SU-DHL-6 (cell line): ENCODE data around the gene FBXW7.

ENCODE experiments used
- H2AFZ ChIP-seq: fragments of 200-600 bp; sonication (generic); 2 replicates; pipeline ENCODE4 v1.6.1; 2014; ENCODE audit warnings: low read depth, mild to moderate bottlenecking, moderate library complexity, mixed read lengths, antibody characterized with exemption, low read length; ENCODE audit not compliant: severe bottlenecking
- H3F3A ChIP-seq: fragments of 200-600 bp; shearing (Covaris generic); 2 replicates; pipeline ENCODE4 v1.6.0; 2016; ENCODE audit warnings: antibody characterized with exemption, mild to moderate bottlenecking; ENCODE audit not compliant: insufficient read depth
- H3K27ac ChIP-seq: fragments of 200-600 bp; sonication (generic); 2 replicates; pipeline ENCODE4 v1.5.1; 2016; ENCODE audit warnings: low read depth, mild to moderate bottlenecking, low read length, moderate library complexity, mixed read lengths
- H3K27me3 ChIP-seq: fragments of 200-600 bp; sonication (generic), shearing (Covaris generic); 2 replicates; pipeline ENCODE4 v1.6.0; 2014; ENCODE audit warnings: mild to moderate bottlenecking, low read length
- H3K36me3 ChIP-seq: fragments of 200-600 bp; sonication (generic); 2 replicates; pipeline ENCODE4 v1.6.1; 2014; ENCODE audit warnings: mild to moderate bottlenecking, low read length, mixed read lengths
- H3K4me2 ChIP-seq: fragments of 300-600, 200-600 bp; shearing (Covaris generic), sonication (generic); 2 replicates; pipeline ENCODE4 v1.6.0; 2014; ENCODE audit warnings: low read length, low read depth, mild to moderate bottlenecking; ENCODE audit not compliant: poor library complexity, severe bottlenecking
- H3K4me3 ChIP-seq: fragments of 200-600 bp; sonication (generic); 2 replicates; pipeline ENCODE4 v1.5.1; 2014; ENCODE audit warnings: antibody characterized with exemption, low read length, mild to moderate bottlenecking, mixed read lengths; ENCODE audit not compliant: insufficient read depth, poor library complexity, severe bottlenecking
- H3K79me2 ChIP-seq: fragments of 200-600 bp; sonication (generic); 2 replicates; pipeline ENCODE4 v1.6.1; 2014; ENCODE audit warnings: mild to moderate bottlenecking, low read length, moderate library complexity; ENCODE audit not compliant: insufficient read depth
- H3K9ac ChIP-seq: fragments of 200-600 bp; sonication (generic); 2 replicates; pipeline ENCODE4 v1.7.0; 2014; ENCODE audit warnings: mild to moderate bottlenecking, low read length
- H3K9me2 ChIP-seq: fragments of 200-600 bp; sonication (generic); replicated peaks from 2 replicates; pipeline ENCODE4 v1.6.1; 2014; ENCODE audit warnings: low read length; ENCODE audit not compliant: insufficient read depth
- H3K9me3 ChIP-seq: fragments of 200-600 bp; sonication (generic); 2 replicates; pipeline ENCODE4 v1.6.1; 2014; ENCODE audit warnings: low read length, mixed read lengths; ENCODE audit not compliant: insufficient read depth
- H4K20me1 ChIP-seq: fragments of 200-600 bp; sonication (generic); 2 replicates; pipeline ENCODE4 v1.6.1; 2014; ENCODE audit warnings: low read depth, mild to moderate bottlenecking, antibody characterized with exemption, low read length, moderate library complexity, mixed read lengths
- EZH2phosphoT487 ChIP-seq: fragments of 200-600 bp; sonication (generic), shearing (Covaris generic); conservative IDR thresholded peaks from 2 replicates; pipeline ENCODE4 v1.6.1; 2018; ENCODE audit warnings: mild to moderate bottlenecking, antibody characterized with exemption, low read length, moderate library complexity, mixed read lengths
- TF ChIP-seq, protein P1 (sequence below): fragments of 200-600 bp; sonication (generic); IDR thresholded peaks from one replicate; pipeline ENCODE4 v1.5.1; 2017; ENCODE audit warnings: antibody characterized with exemption, mild to moderate bottlenecking, low read length, moderate library complexity; ENCODE audit not compliant: insufficient read depth, poor library complexity, severe bottlenecking

The FBXW7 gene

GRCh38 chr4:152339576-152339975 lies 196.3 kb downstream of the FBXW7 start:
- no peaks in the 10 kb centered on the region for H4K20me1 ChIP-seq
- no peak overlapping the region for H3K9ac ChIP-seq
- no peaks in the 10 kb centered on the region for H3F3A ChIP-seq
- no peak overlapping the region for H3K27ac ChIP-seq
- H3K36me3 ChIP-seq: peaks cover 20% of the 10 kb centered on the region; the same call in 1 of the 2 replicates
- no peak overlapping the region for H3K4me3 ChIP-seq
- H2AFZ ChIP-seq: no peak overlapping the region
- no peaks in the 10 kb centered on the region for H3K27me3 ChIP-seq
- H3K79me2 ChIP-seq: no peaks in the 10 kb centered on the region
- no peak for TF ChIP-seq EZH2phosphoT487
- TF ChIP-seq, protein P1, sequence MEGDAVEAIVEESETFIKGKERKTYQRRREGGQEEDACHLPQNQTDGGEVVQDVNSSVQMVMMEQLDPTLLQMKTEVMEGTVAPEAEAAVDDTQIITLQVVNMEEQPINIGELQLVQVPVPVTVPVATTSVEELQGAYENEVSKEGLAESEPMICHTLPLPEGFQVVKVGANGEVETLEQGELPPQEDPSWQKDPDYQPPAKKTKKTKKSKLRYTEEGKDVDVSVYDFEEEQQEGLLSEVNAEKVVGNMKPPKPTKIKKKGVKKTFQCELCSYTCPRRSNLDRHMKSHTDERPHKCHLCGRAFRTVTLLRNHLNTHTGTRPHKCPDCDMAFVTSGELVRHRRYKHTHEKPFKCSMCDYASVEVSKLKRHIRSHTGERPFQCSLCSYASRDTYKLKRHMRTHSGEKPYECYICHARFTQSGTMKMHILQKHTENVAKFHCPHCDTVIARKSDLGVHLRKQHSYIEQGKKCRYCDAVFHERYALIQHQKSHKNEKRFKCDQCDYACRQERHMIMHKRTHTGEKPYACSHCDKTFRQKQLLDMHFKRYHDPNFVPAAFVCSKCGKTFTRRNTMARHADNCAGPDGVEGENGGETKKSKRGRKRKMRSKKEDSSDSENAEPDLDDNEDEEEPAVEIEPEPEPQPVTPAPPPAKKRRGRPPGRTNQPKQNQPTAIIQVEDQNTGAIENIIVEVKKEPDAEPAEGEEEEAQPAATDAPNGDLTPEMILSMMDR: no peak
- no peaks in the 10 kb centered on the region for H3K9me2 ChIP-seq
- no peaks in the 10 kb centered on the region for H3K9me3 ChIP-seq
- no peak overlapping the region for H3K4me2 ChIP-seq

- Histone ChIP-seq H3K79me2 (no peaks in the 10 kb centered on the region), H3K27me3 (no peaks in the 10 kb centered on the region), H3K9me3 (no peaks in the 10 kb centered on the region), H3K4me2 (no peak overlapping the region), H3K9ac (no peak overlapping the region), H3F3A (0 out of 2 replicates have a peak, but pooled peaks cover 5% of the 10 kb centered on the region), H3K36me3 (peaks cover 35% of the 10 kb centered on the region; the same call in 1 of the 2 replicates), H4K20me1 (no peaks in the 10 kb centered on the region), H3K4me3 (no peak overlapping the region), H3K9me2 (no peaks in the 10 kb centered on the region), H2AFZ (no peak overlapping the region), H3K27ac (no peak overlapping the region)
- TF ChIP-seq, protein P1: no peak
- TF ChIP-seq EZH2phosphoT487: no peak
Measured at GRCh38 chr4:152334931-152335330, 201.0 kb downstream of the FBXW7 start.

DNA sequence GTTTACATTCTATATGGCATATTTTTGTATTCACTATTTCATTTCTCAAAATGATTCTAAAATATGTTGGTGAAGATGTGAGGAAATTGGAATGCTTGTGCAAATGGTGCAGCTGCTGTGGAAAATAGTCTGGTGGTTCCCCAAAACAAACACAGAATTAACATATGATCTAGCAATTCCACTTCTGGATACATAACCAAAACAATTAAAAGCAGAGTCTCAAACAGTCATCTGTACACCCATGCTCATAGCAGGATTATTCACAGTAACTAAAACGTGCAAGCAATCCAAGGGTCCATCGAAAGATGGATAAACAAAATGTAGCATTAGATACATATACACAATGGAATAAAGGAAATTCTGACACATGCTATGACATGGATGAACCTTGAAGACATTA lies 204.8 kb downstream of the FBXW7 start:
- no peak overlapping the region for H2AFZ ChIP-seq
- H3K36me3 ChIP-seq: peaks cover 41% of the 10 kb centered on the region
- no peak overlapping the region for H3K4me3 ChIP-seq
- no peaks in the 10 kb centered on the region for H3K27me3 ChIP-seq
- H3K9me2 ChIP-seq: no peaks in the 10 kb centered on the region
- H3K9me3 ChIP-seq: no peaks in the 10 kb centered on the region
- no peak overlapping the region for H3K27ac ChIP-seq
- no peak for TF ChIP-seq EZH2phosphoT487
- no peaks in the 10 kb centered on the region for H4K20me1 ChIP-seq
- no peaks in the 10 kb centered on the region for H3K79me2 ChIP-seq
- H3K9ac ChIP-seq: no peak overlapping the region
- H3F3A ChIP-seq: 0 out of 2 replicates have a peak, but pooled peaks cover 5% of the 10 kb centered on the region
- H3K4me2 ChIP-seq: no peak overlapping the region

- Histone ChIP-seq H3F3A (0 out of 2 replicates have a peak, but pooled peaks cover 5% of the 10 kb centered on the region), H3K36me3 (peaks cover 36% of the 10 kb centered on the region), H3K9me3 (no peaks in the 10 kb centered on the region), H3K4me2 (no peak overlapping the region), H3K27ac (no peak overlapping the region), H3K9ac (no peak overlapping the region), H3K9me2 (no peaks in the 10 kb centered on the region), H3K79me2 (no peaks in the 10 kb centered on the region), H3K4me3 (no peak overlapping the region), H2AFZ (no peak overlapping the region), H4K20me1 (no peaks in the 10 kb centered on the region), H3K27me3 (no peaks in the 10 kb centered on the region)
- TF ChIP-seq, protein P1: no peak
- TF ChIP-seq EZH2phosphoT487: no peak
Measured at GRCh38 chr4:152328582-152328981, 207.3 kb downstream of the FBXW7 start.
